ENCODE results near the gene MAP1B.

- TF ChIP-seq EP300 (IDR thresholded peaks at IDR 0.05) (no peak), CTCF (IDR thresholded peaks at IDR 0.05) (no peak), POLR2A (IDR thresholded peaks at IDR 0.05; ENCODE audit: low read length) (no peak), MYC (IDR thresholded peaks at IDR 0.05; ENCODE audit: borderline replicate concordance, low read length) (no peak)
Observed at GRCh38 chr5:72123764-72124376, 16.6 kb downstream of the MAP1B start.
